IMR-90 (cell line): ENCODE measurements around the gene SSX2IP. TPM values are rescaled to one million over a fixed set of nuclear protein-coding genes. Genes with fewer than 3 reads are reported as not detected.
A peak's percentile ranks its signal among the peaks of the same experiment; 100 is the strongest.

Experiments used
- ATAC-seq: fragments of 200-7000 bp; cut with Tn5 transposase; 2 replicates; pipeline ENCODE4 v1.9.1; 2020; ENCODE audit warnings: low read depth, mild to moderate bottlenecking, moderate library complexity
- BruUV-seq: library from RNA; stranded (reverse); fragments of 400-500 nt; replicated peaks from 2 replicates; lab custom pipeline; 2021; lab: Mats Ljungman, UMichigan
- CTCF ChIA-PET: fragments of 300-600 bp; formaldehyde crosslinking; extraction: SDS; loops from one replicate; lab custom pipeline; 2021; ENCODE audit warnings: antibody characterized with exemption; lab: Yijun Ruan, JAX
- POLR2A ChIA-PET: fragments of 300-600 bp; sonication (Branson Sonifier 250); formaldehyde crosslinking; loops from one replicate; lab custom pipeline; 2022; ENCODE audit warnings: antibody characterized with exemption; ENCODE audit not compliant: unreplicated experiment; lab: Charles Lee
- DNase-seq: peaks from one replicate; pipeline ENCODE4 v3.0.0; 2013
- H2AFZ ChIP-seq: replicated peaks from 2 replicates; pipeline ENCODE3; 2013; ENCODE audit warnings: low read length, mild to moderate bottlenecking; ENCODE audit not compliant: poor library complexity
- H2AK5ac ChIP-seq: 2 replicates; pipeline ENCODE4 v1.6.1; 2013; ENCODE audit warnings: low read depth, low read length, inconsistent platforms
- H2AK9ac ChIP-seq: replicated peaks from 2 replicates; pipeline ENCODE3; 2013; ENCODE audit warnings: mild to moderate bottlenecking, low read depth, low read length, moderate library complexity; ENCODE audit not compliant: poor library complexity
- H2BK120ac ChIP-seq: 2 replicates; pipeline ENCODE4 v1.6.1; 2013; ENCODE audit warnings: low read depth, low read length, inconsistent platforms
- H2BK15ac ChIP-seq: 3 replicates; pipeline ENCODE4 v1.6.1; 2013; ENCODE audit warnings: low read depth, low read length, inconsistent platforms
- H2BK20ac ChIP-seq: 2 replicates; pipeline ENCODE4 v1.6.1; 2013; ENCODE audit warnings: low read depth, mild to moderate bottlenecking, inconsistent platforms, low read length, moderate library complexity
- H2BK5ac ChIP-seq: 2 replicates; pipeline ENCODE4 v1.6.1; 2013; ENCODE audit warnings: mild to moderate bottlenecking, low read depth, low read length, inconsistent platforms; ENCODE audit not compliant: poor library complexity, severe bottlenecking
- H3K14ac ChIP-seq: replicated peaks from 2 replicates; pipeline ENCODE4 v1.6.1; 2013; ENCODE audit warnings: low read depth, low read length, inconsistent platforms
- H3K18ac ChIP-seq: 2 replicates; pipeline ENCODE4 v1.6.1; 2013; ENCODE audit warnings: low read depth, low read length, control low read depth
- H3K23ac ChIP-seq: 2 replicates; pipeline ENCODE4 v1.6.1; 2013; ENCODE audit warnings: low read depth, low read length, inconsistent platforms
- H3K27ac ChIP-seq: 2 replicates; pipeline ENCODE4 v1.5.1; 2013; ENCODE audit warnings: mild to moderate bottlenecking, control low read depth, low read length; ENCODE audit not compliant: insufficient read depth
- H3K27me3 ChIP-seq: 2 replicates; pipeline ENCODE4 v1.6.1; 2013; ENCODE audit warnings: low read length; ENCODE audit not compliant: control insufficient read depth, insufficient read depth
- H3K36me3 ChIP-seq: 2 replicates; pipeline ENCODE4 v1.6.1; 2013; ENCODE audit warnings: low read length, mixed read lengths; ENCODE audit not compliant: control insufficient read depth, insufficient read depth
- H3K4ac ChIP-seq: 2 replicates; pipeline ENCODE4 v1.6.1; 2013; ENCODE audit warnings: low read depth, low read length, inconsistent platforms
- H3K4me1 ChIP-seq: 2 replicates; pipeline ENCODE4 v1.6.1; 2013; ENCODE audit warnings: low read length, mixed read lengths; ENCODE audit not compliant: control insufficient read depth, insufficient read depth
- H3K4me2 ChIP-seq: 2 replicates; pipeline ENCODE4 v1.6.1; 2013; ENCODE audit warnings: low read depth, mild to moderate bottlenecking, control low read depth, low read length, moderate library complexity
- H3K4me3 ChIP-seq: 2 replicates; pipeline ENCODE4 v1.5.1; 2013; ENCODE audit warnings: low read depth, mild to moderate bottlenecking, control low read depth, low read length, moderate library complexity; ENCODE audit not compliant: insufficient read depth
- H3K56ac ChIP-seq: 2 replicates; pipeline ENCODE4 v1.6.1; 2013; ENCODE audit warnings: low read length, inconsistent platforms; ENCODE audit not compliant: insufficient read depth; ENCODE audit errors: extremely low read depth
- H3K79me1 ChIP-seq, 2 experiments: 2 replicates each; pipeline ENCODE4 v1.6.1; 2013; ENCODE audit warnings: low read length in 2 of 2, inconsistent platforms in 1 of 2, low read depth in 1 of 2
- H3K9ac ChIP-seq: 2 replicates; pipeline ENCODE4 v1.6.1; 2013; ENCODE audit warnings: low read depth, low read length, control low read depth
- H3K9me1 ChIP-seq: 2 replicates; pipeline ENCODE4 v1.6.1; 2013; ENCODE audit warnings: low read length, inconsistent platforms; ENCODE audit not compliant: insufficient read depth
- H3K9me3 ChIP-seq: 2 replicates; pipeline ENCODE4 v1.6.1; 2013; ENCODE audit warnings: low read length; ENCODE audit not compliant: control insufficient read depth, insufficient read depth
- H4K20me1 ChIP-seq: 2 replicates; pipeline ENCODE4 v1.6.1; 2013; ENCODE audit warnings: low read length, inconsistent platforms; ENCODE audit not compliant: insufficient read depth
- H4K5ac ChIP-seq: 2 replicates; pipeline ENCODE4 v1.6.1; 2013; ENCODE audit warnings: mild to moderate bottlenecking, low read depth, low read length, control low read depth
- H4K8ac ChIP-seq, 2 experiments: 2 replicates each; pipeline ENCODE4 v1.6.1; 2013; ENCODE audit warnings: low read depth in 2 of 2, low read length in 2 of 2, control low read depth in 1 of 2, inconsistent platforms in 1 of 2
- H4K91ac ChIP-seq: 2 replicates; pipeline ENCODE4 v1.6.1; 2013; ENCODE audit warnings: low read depth, low read length, inconsistent platforms; ENCODE audit not compliant: insufficient read depth
- FOS ChIP-seq: fragments of 150-350 bp; IDR thresholded peaks from 2 replicates; pipeline ENCODE4 v1.6.1; 2016; ENCODE audit warnings: low read depth, low read length
- MAFK ChIP-seq: IDR thresholded peaks from 2 replicates; pipeline ENCODE4 v1.6.1; 2012; ENCODE audit warnings: low read depth, low read length, improper control_type of control experiment
- whole genome bisulfite sequencing, 2 experiments: methylation state at CpG; one replicate each; pipeline versions ENCODE4 v1.1.5 to v1.1.7; 2013; ENCODE audit warnings: missing lambda C conversion rate in 2 of 2; ENCODE audit not compliant: insufficient read length in 1 of 2; ENCODE audit errors: extremely low coverage in 2 of 2; 5-methylcytosine and 5-hydroxymethylcytosine counted together
- dilution Hi-C: fragments of 300-500 bp; cut with HindIII; formaldehyde crosslinking; loops from one replicate; pipeline ENCODE4 v1.14.3; 2018; ENCODE audit warnings: low sequenced_read_pairs; ENCODE audit not compliant: unreplicated experiment
- in situ Hi-C: fragments of 300-500 bp; cut with MboI; formaldehyde crosslinking; loops from 3 replicates; pipeline ENCODE4 v1.14.3; 2019; ENCODE audit warnings: low sequenced_read_pairs, inconsistent platforms, mixed read lengths
- intact Hi-C: fragments of 100-400 bp; cut with micrococcal nuclease; formaldehyde crosslinking; loops from 2 replicates; pipeline ENCODE4 v1.10.0; 2022
- polyA plus RNA-seq, 3 experiments: library from polyadenylated mRNA; depleted of rRNA; stranded (reverse); fragments of >200 nt; gene quantifications; 2 replicates each; pipeline ENCODE4 v1.2.3, GENCODE V29; 2012; ENCODE audit warnings: low replicate concordance in 1 of 3
- total RNA-seq: library from RNA; depleted of rRNA; stranded (reverse); fragments of >200 nt; gene quantifications from 2 replicates; pipeline ENCODE4 v1.2.3, GENCODE V29; 2012

The SSX2IP gene
- total and polyA plus RNA-seq, 2 of the 4 experiments (the other 2 are of a cell fraction), result 7.7 to 13.4 TPM

DNA sequence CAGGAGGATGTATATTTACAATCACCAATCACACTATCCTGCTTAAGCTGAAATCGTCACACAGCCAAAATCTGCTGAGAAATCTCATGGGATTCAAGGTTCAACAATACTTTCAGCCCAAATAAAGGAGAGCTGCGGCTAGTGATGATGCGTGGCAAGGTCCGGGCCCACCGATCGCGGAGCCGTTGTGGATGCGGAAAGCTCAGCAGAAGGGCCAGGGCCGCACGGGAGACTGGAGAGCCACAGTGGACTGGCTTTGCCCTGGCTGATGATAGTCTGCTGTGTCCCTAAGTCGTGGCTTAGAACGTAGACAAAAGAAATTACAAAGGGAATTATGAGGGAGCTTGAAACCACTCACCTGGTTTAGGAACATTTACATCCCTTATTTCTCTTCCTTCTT is 48.0 kb upstream of the SSX2IP start:
- dilution Hi-C loops (no loop called here), in situ Hi-C loops (no loop called here), intact Hi-C loops (loop anchor here (10.0 kb wide), 1 partner anchor 533 kb away; no protein-coding TSS in a partner anchor)
- Histone ChIP-seq H3K9me1 (no peaks in the 10 kb centered on the region), H3K4me1 (0 out of 2 replicates have a peak, but pooled peaks cover 2% of the 10 kb centered on the region), H2BK20ac (no peak overlapping the region), H2BK15ac (no peak overlapping the region), H3K4ac (no peak overlapping the region), H3K4me3 (no peak overlapping the region), H3K23ac (no peak overlapping the region), H3K79me1 (no peaks in the 10 kb centered on the region), H2AFZ (no peak overlapping the region), H3K56ac (no peak overlapping the region), H4K5ac (no peak overlapping the region), H4K20me1 (no peaks in the 10 kb centered on the region), H2AK9ac (no peak overlapping the region), H4K8ac (no peak overlapping the region), H2BK5ac (no peak overlapping the region), H3K36me3 (no peaks in the 10 kb centered on the region), H3K4me2 (no peak overlapping the region), H3K27me3 (no peaks in the 10 kb centered on the region), H2AK5ac (peak overlapping the region; percentile 33; the same call in 1 of the 2 replicates), H4K91ac (no peak overlapping the region), H3K27ac (no peak overlapping the region), H2BK120ac (no peak overlapping the region), H3K9ac (no peak overlapping the region), H3K14ac (no peak overlapping the region), H3K9me3 (peaks cover 5% of the 10 kb centered on the region; the same call in 1 of the 2 replicates), H3K18ac (no peak overlapping the region)
- DNase-seq, result no peak
- ChIA-PET POLR2A (no interaction called here), CTCF (no interaction called here)
- TF ChIP-seq MAFK (no peak), FOS (no peak)
- WGBS, 2 experiments, result 93% methylated on average over 8 of the region's 13 CpGs; no CpG with 5 or more reads in 1 of the 2 experiments
- no peak for ATAC-seq
- BruUV-seq, result no TSS peak
